NCI-H2227 treated with DMSO at 0.1 percent for 48 hours (cell line): Measurements from ENCODE around the gene IFT80.
"Not testable (repeated sequence)": the region's sequence is repeated elsewhere in the genome, so short reads cannot be mapped to it uniquely, and the experiment has no call there.

Source experiments
- DNase-seq: peaks from one replicate; lab custom pipeline; 2025; lab: John Stamatoyannopoulos, UW

IFT80 gene

GRCh38 chr3:160365869-160366522 is 33.0 kb downstream of the IFT80 start:
- no peak for DNase-seq

GRCh38 chr3:160362896-160363295 is 36.1 kb downstream of the IFT80 start:
- DNase-seq = not testable (repeated sequence)

GRCh38 chr3:160355826-160356225 is 43.2 kb downstream of the IFT80 start:
- no peak for DNase-seq

GRCh38 chr3:160346511-160346910 is 52.5 kb downstream of the IFT80 start:
- DNase-seq = no peak

GRCh38 chr3:160343132-160343531 is 55.9 kb downstream of the IFT80 start:
- no peak for DNase-seq

- DNase-seq = no peak
Observed at GRCh38 chr3:160340351-160340750, 58.7 kb downstream of the IFT80 start.

- DNase-seq = no peak
Observed at GRCh38 chr3:160331127-160331937, 67.7 kb downstream of the IFT80 start.

- DNase-seq = no peak
Observed at GRCh38 chr3:160330690-160331089, 68.3 kb downstream of the IFT80 start.

GRCh38 chr3:160330109-160330508 is 68.9 kb downstream of the IFT80 start:
- no peak for DNase-seq

- not testable (repeated sequence) for DNase-seq
Observed at GRCh38 chr3:160326286-160326685, 72.7 kb downstream of the IFT80 start.

GRCh38 chr3:160321821-160322220 is 77.2 kb downstream of the IFT80 start:
- not testable (repeated sequence) for DNase-seq

GRCh38 chr3:160319322-160319721 is 79.7 kb downstream of the IFT80 start:
- no peak for DNase-seq

- no peak for DNase-seq
Observed at GRCh38 chr3:160314995-160315394, 84.0 kb downstream of the IFT80 start.

GRCh38 chr3:160312014-160312624 is 86.9 kb downstream of the IFT80 start:
- DNase-seq = no peak

GRCh38 chr3:160302806-160303205 is 96.2 kb downstream of the IFT80 start:
- no peak for DNase-seq

GRCh38 chr3:160296591-160296990 is 102.4 kb downstream of the IFT80 start:
- DNase-seq = no peak

GRCh38 chr3:160291909-160292299 is 107.1 kb downstream of the IFT80 start:
- no peak for DNase-seq

- DNase-seq = no peak
Observed at GRCh38 chr3:160291290-160291908, 107.6 kb downstream of the IFT80 start.

GRCh38 chr3:160287666-160288065 is 111.4 kb downstream of the IFT80 start:
- no peak for DNase-seq

GRCh38 chr3:160286231-160286630 is 112.8 kb downstream of the IFT80 start:
- no peak for DNase-seq

- DNase-seq = no peak
Observed at GRCh38 chr3:160280836-160281235, 118.2 kb downstream of the IFT80 start.

- DNase-seq = no peak
Observed at GRCh38 chr3:160279657-160280056, 119.4 kb downstream of the IFT80 start.

GRCh38 chr3:160278210-160278609 is 120.8 kb downstream of the IFT80 start:
- DNase-seq = no peak
